ENCODE results near the gene NCBP3.

NCBP3 gene

GRCh38 chr17:3845621-3846436 is at the start of gene NCBP3:
NCBP3 (minus strand) TSS chr17:3846246; CDS start chr17:3846223, 23 bp downstream.
- TF ChIP-seq GATA3 (IDR thresholded peaks at IDR 0.05; ENCODE audit: low read depth, low read length): no peak

- TF ChIP-seq GATA2 (IDR thresholded peaks at IDR 0.05; ENCODE audit: low read depth, low read length): no peak
- no peak for TF ChIP-seq GATA3 (IDR thresholded peaks at IDR 0.05; ENCODE audit: low read depth, low read length)
Measured at GRCh38 chr17:3895354-3895753, 49.3 kb upstream of the NCBP3 start.

- no peak for TF ChIP-seq GATA2 (IDR thresholded peaks at IDR 0.05; ENCODE audit: low read depth, low read length)
Measured at GRCh38 chr17:3894911-3895343, 48.9 kb upstream of the NCBP3 start.

GRCh38 chr17:3894188-3894587 is 48.1 kb upstream of the NCBP3 start:
- no peak for TF ChIP-seq GATA3 (IDR thresholded peaks at IDR 0.05; ENCODE audit: low read depth, low read length)
- TF ChIP-seq GATA2 (IDR thresholded peaks at IDR 0.05; ENCODE audit: low read depth, low read length): no peak

GRCh38 chr17:3893720-3894116 is 47.7 kb upstream of the NCBP3 start:
- TF ChIP-seq GATA3 (IDR thresholded peaks at IDR 0.05; ENCODE audit: low read depth, low read length): no peak
- no peak for TF ChIP-seq GATA2 (IDR thresholded peaks at IDR 0.05; ENCODE audit: low read depth, low read length)

- no peak for TF ChIP-seq GATA2 (IDR thresholded peaks at IDR 0.05; ENCODE audit: low read depth, low read length)
- no peak for TF ChIP-seq GATA3 (IDR thresholded peaks at IDR 0.05; ENCODE audit: low read depth, low read length)
Measured at GRCh38 chr17:3893003-3893719, 47.1 kb upstream of the NCBP3 start, which contains the start of gene CAMKK1. CAMKK1 (minus strand) TSS chr17:3893053; CDS start chr17:3885687, 7,366 bp downstream.

- TF ChIP-seq GATA2 (IDR thresholded peaks at IDR 0.05; ENCODE audit: low read depth, low read length): no peak
- TF ChIP-seq GATA3 (IDR thresholded peaks at IDR 0.05; ENCODE audit: low read depth, low read length): no peak
Measured at GRCh38 chr17:3892095-3892998, 46.3 kb upstream of the NCBP3 start.

- no peak for TF ChIP-seq GATA3 (IDR thresholded peaks at IDR 0.05; ENCODE audit: low read depth, low read length)
- TF ChIP-seq GATA2 (IDR thresholded peaks at IDR 0.05; ENCODE audit: low read depth, low read length): no peak
Measured at GRCh38 chr17:3891626-3892094, 45.6 kb upstream of the NCBP3 start.

GRCh38 chr17:3890878-3891219 is 44.8 kb upstream of the NCBP3 start:
- TF ChIP-seq GATA2 (IDR thresholded peaks at IDR 0.05; ENCODE audit: low read depth, low read length) (no peak), GATA3 (IDR thresholded peaks at IDR 0.05; ENCODE audit: low read depth, low read length) (no peak)

- TF ChIP-seq GATA3 (IDR thresholded peaks at IDR 0.05; ENCODE audit: low read depth, low read length): no peak
- TF ChIP-seq GATA2 (IDR thresholded peaks at IDR 0.05; ENCODE audit: low read depth, low read length): no peak
Measured at GRCh38 chr17:3890082-3890877, 44.2 kb upstream of the NCBP3 start.

GRCh38 chr17:3889325-3890012 is 43.4 kb upstream of the NCBP3 start:
- TF ChIP-seq GATA2 (IDR thresholded peaks at IDR 0.05; ENCODE audit: low read depth, low read length) (no peak), GATA3 (IDR thresholded peaks at IDR 0.05; ENCODE audit: low read depth, low read length) (no peak)

GRCh38 chr17:3888343-3889171 is 42.5 kb upstream of the NCBP3 start:
- no peak for TF ChIP-seq GATA2 (IDR thresholded peaks at IDR 0.05; ENCODE audit: low read depth, low read length)
- no peak for TF ChIP-seq GATA3 (IDR thresholded peaks at IDR 0.05; ENCODE audit: low read depth, low read length)
